ENCODE results near the gene RGPD3.
"Not testable (repeated sequence)": the region's sequence is repeated elsewhere in the genome, so short reads cannot be mapped to it uniquely, and the experiment has no call there.

RGPD3 gene

DNA sequence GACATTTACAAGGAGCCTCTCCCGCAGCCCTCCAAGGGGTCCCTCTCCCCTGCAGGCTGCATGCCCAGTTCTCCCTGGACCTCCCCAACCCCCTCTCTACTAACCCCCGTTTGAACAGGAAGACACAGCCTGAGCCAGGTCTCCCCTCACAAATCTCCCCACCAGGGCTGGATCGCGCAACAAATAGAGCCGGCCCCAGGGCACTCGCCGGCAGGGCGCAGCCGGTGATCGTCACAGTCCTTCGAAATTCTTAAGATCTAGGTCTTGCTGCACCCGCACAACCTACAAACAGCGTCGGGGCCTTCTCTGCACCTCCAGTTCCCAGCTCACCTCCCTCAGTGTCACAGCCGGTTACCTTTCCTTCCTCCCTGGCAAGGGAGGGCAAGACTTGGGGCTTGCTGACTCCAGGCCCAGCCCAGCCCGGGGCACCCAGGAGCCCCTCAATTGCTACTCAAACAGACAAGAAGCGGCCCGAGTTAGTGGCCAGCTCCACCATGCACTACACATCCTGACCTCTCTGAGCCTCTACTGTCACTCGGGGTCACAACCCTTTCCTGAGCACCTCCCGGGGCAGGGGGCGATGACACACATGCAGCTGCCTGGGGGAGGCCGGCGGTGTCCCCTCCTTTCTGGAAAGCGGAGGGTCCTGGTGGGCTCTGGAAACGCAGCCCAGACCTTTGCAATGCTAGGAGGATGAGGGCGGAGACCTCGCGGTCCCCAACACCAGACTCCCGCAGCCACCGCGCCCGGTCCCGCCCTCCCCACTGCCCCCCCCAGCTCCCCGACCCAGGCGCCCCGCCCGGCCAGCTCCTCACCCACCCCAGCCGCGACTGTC, 18.6 kb upstream of the RGPD3 start, which contains the start of gene CD8B2:
TSS of gene CD8B2 (plus strand) at position 814 of the 835 bp plus-strand sequence. CDS start 63 bp downstream, outside the sequence.
- not testable (repeated sequence) for DNase-seq (ENCODE audit: low read depth, low spot score)

GRCh38 chr2:106479563-106479962, 11.3 kb upstream of the RGPD3 start:
- DNase-seq (ENCODE audit: low read depth, low spot score); H3K27ac ChIP-seq: not testable (repeated sequence)

More for the DNA sequence above, 18.6 kb upstream of the RGPD3 start, which contains the start of gene CD8B2:
- not testable (repeated sequence) for H3K27ac ChIP-seq

DNA sequence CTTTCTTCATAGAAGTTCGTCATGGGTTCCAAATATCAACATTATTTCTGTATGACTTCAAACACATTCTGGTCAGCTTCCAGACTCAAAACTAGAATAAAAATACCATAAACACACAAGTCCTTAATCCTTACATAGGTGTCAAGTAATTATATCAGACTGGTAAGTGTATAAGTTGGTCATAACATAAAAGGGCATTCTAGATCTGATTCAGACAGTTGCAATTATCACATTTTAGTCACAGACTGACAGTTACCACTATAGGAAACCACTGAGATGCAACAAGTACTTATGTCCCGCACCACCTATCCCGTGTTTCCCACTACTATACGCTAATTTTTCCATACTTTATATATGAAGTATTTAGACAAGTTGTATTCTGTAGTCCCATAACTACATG, 9.4 kb upstream of the RGPD3 start:
- not testable (repeated sequence) for H3K27ac ChIP-seq; DNase-seq (ENCODE audit: low read depth, low spot score)

- DNase-seq (ENCODE audit: low read depth, low spot score), result not testable (repeated sequence)
Observed at GRCh38 chr2:106470658-106471057, 2.4 kb upstream of the RGPD3 start.

DNA sequence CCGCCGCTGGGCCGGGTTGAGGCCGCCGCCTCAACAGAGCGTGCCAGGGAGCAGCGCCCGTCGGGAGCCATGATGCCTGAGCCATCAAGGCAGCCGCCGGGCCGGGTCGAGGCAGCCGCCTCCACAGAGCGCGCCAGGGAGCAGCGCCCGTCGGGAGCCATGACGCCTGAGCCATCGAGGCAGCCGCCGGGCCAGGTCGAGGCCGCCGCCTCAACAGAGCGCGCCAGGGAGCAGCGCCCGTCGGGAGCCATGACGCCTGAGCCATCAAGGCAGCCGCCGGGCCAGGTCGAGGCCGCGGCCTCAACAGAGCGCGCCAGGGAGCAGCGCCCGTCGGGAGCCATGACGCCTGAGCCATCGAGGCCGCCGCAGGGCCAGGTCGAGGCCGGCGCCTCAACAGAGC, 697 bp downstream of the RGPD3 start:
- not testable (repeated sequence) for H3K27ac ChIP-seq; DNase-seq (ENCODE audit: low read depth, low spot score)

More at GRCh38 chr2:106470658-106471057, 2.4 kb upstream of the RGPD3 start:
- not testable (repeated sequence) for H3K27ac ChIP-seq

- DNase-seq (ENCODE audit: low read depth, low spot score), result not testable (repeated sequence)
Observed at GRCh38 chr2:106461882-106462281, 6.3 kb downstream of the RGPD3 start.

GRCh38 chr2:106390680-106391079, 77.5 kb downstream of the RGPD3 start:
- DNase-seq (ENCODE audit: low read depth, low spot score); H3K27ac ChIP-seq: not testable (repeated sequence)

More at GRCh38 chr2:106461882-106462281, 6.3 kb downstream of the RGPD3 start:
- not testable (repeated sequence) for H3K27ac ChIP-seq

GRCh38 chr2:106388814-106389410, 79.3 kb downstream of the RGPD3 start:
- H3K27ac ChIP-seq; DNase-seq (ENCODE audit: low read depth, low spot score): not testable (repeated sequence)

GRCh38 chr2:106384548-106384947, 83.7 kb downstream of the RGPD3 start:
- H3K27ac ChIP-seq, result not testable (repeated sequence)

GRCh38 chr2:106381867-106382266, 86.3 kb downstream of the RGPD3 start:
- DNase-seq (ENCODE audit: low read depth, low spot score); H3K27ac ChIP-seq: not testable (repeated sequence)

More at GRCh38 chr2:106384548-106384947, 83.7 kb downstream of the RGPD3 start:
- DNase-seq (ENCODE audit: low read depth, low spot score), result not testable (repeated sequence)

GRCh38 chr2:106379567-106379966, 88.6 kb downstream of the RGPD3 start:
- not testable (repeated sequence) for DNase-seq (ENCODE audit: low read depth, low spot score); H3K27ac ChIP-seq

DNA sequence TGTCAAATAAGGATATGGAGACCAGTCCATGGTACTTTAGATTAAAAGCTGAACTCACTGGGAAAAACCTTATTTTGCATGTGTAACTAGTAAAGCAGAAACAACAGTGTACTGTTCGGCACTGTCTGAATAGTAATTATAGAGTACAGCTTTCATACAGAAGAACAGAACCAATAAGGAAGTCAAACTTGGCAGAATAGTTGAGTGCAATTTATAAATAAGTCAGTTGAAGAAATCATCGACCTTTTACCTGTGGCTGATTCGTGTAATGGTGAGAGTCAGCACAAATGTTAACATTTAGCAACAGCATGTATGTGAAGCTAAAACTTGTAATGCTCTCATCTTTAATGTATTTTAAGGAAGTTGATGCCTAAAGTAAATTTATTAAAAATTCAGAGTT, 99.0 kb downstream of the RGPD3 start:
- not testable (repeated sequence) for DNase-seq (ENCODE audit: low read depth, low spot score); H3K27ac ChIP-seq

DNA sequence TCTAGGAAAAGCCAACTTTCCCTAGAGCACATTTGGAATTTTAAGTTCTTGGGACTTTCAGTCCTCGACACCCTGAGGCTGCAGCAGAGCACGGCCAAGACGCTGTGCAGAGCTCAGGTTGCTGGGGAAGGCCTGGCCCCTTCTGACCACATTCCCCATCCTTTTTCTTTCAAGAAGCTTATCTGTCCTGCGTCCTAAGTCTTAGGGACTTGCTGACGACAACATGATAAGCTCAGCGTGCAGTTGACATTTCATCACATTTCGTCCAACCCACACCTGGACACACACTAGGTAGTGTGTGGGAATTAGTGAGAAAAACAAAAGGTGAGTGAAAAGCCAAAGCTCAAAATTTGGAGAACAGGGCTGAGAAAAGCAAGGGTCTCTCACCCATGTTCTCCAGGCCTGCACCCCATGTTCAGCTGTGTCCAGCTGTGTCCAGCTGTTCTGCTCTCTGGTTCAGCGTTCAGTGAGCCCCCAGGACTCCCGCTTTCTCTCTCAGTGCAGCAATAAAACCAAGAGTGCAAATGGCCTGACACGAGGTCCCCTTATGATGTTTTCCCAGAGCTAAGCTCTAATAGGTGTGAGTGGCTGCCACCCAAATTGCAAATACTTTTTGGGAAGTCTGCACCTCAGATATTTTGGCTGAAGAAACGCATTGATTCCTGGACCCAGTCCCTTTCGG, 101.9 kb downstream of the RGPD3 start:
- H3K27ac ChIP-seq, result no peak overlapping the region
- no peak for DNase-seq (ENCODE audit: low read depth, low spot score)

DNA sequence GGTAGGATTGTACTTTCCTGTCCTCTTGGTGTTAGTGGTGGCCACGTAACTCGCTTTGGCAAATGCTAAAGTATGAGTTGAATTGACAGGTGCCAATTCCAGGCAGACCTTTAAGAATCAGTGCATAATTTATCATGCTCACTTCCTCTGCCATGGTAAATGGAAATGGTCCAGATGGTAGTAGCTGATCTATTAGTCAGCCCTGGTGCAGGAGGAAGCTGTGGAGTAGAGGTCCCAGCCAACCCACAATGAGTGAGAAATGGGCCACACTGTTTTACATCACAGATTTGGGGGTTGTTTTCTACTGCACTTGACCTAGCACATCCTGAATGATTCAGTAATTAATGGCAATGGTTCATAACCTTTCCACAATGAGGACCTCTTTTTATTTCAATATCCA, 104.4 kb downstream of the RGPD3 start:
- DNase-seq (ENCODE audit: low read depth, low spot score), result no peak
- no peak overlapping the region for H3K27ac ChIP-seq

DNA sequence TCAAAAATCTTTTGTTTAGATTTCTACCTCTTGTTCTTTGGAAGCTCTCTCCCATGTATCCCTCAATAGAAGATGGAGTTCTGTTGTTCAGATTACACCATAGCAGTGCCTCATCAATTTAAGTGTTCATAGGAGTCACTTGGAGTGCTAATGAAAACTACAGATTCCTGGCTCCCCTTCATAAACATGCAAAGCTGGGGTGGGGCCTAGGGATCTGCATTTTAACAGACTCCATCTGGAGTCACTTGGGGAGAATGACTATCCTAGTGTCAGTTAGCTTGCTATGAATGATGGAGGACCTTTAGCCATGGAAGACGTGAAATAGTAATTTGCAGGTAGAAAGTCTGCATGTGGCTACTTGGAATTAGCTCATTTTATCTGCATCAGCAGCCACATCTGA, 105.4 kb downstream of the RGPD3 start:
- DNase-seq (ENCODE audit: low read depth, low spot score), result no peak
- H3K27ac ChIP-seq, result no peak overlapping the region

- DNase-seq (ENCODE audit: low read depth, low spot score), result no peak
- H3K27ac ChIP-seq, result no peak overlapping the region
Observed at GRCh38 chr2:106359512-106359911, 108.7 kb downstream of the RGPD3 start.

GRCh38 chr2:106358521-106358920, 109.7 kb downstream of the RGPD3 start:
- H3K27ac ChIP-seq, result no peak overlapping the region
- DNase-seq (ENCODE audit: low read depth, low spot score), result no peak

DNA sequence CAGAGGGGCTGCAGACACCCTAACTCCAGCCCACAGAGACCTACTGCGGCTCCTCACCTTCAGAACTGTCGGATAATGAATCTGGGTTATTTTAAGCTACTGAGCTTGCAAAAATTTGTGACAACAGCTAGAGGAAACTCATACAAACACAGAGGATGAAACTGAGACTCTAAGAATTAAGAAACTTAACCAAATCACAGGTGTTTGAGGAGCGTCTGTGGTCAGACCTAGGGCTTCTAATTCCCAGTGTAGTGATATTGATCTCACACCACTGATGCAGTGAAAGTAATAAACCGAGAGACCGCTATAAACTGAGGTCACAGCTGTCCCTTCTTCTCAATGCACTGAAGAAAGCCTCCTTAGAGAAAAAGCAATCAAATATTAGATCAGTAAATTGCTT, 110.1 kb downstream of the RGPD3 start:
- DNase-seq (ENCODE audit: low read depth, low spot score), result no peak
- no peak overlapping the region for H3K27ac ChIP-seq

- H3K27ac ChIP-seq, result no peak overlapping the region
- DNase-seq (ENCODE audit: low read depth, low spot score), result no peak
Observed at GRCh38 chr2:106356291-106356690, 111.9 kb downstream of the RGPD3 start.

DNA sequence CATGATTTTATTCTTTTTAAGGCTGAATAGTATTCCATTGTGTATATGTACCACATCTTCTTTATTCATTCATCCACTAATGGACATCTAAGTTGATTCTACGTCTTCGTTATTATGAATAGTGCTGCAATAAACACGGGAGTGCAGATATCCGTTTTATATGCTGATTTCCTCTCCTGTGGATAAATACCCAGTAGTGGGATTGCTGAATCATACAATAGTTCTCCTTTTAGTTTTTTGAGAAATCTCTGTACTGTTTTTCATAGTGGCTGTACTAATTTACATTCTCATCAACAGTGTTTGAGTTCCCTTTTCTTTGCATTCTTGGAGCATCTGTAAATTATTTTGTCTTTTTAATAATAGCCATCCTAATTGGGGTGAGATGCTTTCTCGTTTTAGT, 114.5 kb downstream of the RGPD3 start:
- no peak for DNase-seq (ENCODE audit: low read depth, low spot score)
- H3K27ac ChIP-seq, result no peak overlapping the region

DNA sequence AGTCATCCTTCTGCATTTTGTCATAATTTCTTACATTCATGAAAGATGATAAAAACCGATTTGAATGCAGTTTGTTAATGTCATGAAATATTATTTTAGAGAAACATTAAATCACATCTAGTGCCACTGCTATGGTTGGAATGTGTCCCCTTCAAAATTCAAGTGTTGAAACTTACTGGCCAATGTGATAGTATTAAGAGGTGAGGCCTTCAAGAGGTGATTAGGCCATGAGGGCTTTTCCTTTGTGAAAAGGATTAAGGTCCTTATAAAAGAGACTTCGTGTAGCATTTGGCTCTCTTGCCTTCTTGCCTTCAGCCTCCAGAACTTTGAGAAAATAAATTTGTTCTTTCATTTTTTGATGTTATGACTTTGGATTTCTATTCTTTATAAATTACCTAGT, 117.2 kb downstream of the RGPD3 start:
- no peak for DNase-seq (ENCODE audit: low read depth, low spot score)
- H3K27ac ChIP-seq, result no peak overlapping the region

Measured in epithelial cell of prostate (primary cell).